NCI-H69 (cell line): ENCODE data around the gene ZNF362.
A peak's percentile ranks its signal among the peaks of the same experiment; 100 is the strongest.

Source experiments
- DNase-seq: peaks from one replicate; lab custom pipeline; 2025; lab: John Stamatoyannopoulos, UW

The ZNF362 gene

DNA sequence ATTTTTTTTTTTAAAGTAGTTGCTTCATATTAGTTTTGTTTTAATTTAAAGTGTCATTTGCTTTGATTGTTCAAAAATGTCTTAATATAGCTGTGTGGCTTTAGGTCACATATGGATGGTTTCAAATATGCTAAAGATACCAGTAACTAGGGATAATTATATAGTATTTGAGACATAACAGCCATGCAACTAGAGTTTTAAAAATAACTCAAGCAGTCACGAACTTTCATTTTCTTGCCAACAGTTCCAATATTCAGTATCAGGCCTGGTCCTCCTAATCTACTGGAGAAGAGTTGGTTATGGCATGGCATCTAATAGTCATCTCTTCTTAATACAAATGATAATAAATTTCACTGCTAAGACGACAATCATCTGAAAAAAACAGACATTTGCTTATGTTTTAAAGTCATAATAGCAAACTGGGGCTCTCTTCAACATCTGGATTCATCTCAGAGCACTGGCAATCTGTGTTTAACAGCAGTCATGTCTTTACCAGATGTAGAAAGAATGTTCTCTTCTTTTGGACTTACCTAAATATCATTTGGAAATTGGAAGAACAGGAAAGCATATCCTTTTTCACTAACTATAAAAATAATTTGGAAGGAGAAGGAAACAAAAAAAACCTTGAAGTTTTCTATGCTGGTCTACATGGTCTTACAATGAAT, 88.7 kb downstream of the ZNF362 start:
- no peak for DNase-seq

GRCh38 chr1:33346533-33346926, 90.2 kb downstream of the ZNF362 start:
- DNase-seq = no peak

- DNase-seq = peak; percentile 36
These were observed 90.8 kb downstream of the ZNF362 start for GRCh38 chr1:33346927-33347649.

DNA sequence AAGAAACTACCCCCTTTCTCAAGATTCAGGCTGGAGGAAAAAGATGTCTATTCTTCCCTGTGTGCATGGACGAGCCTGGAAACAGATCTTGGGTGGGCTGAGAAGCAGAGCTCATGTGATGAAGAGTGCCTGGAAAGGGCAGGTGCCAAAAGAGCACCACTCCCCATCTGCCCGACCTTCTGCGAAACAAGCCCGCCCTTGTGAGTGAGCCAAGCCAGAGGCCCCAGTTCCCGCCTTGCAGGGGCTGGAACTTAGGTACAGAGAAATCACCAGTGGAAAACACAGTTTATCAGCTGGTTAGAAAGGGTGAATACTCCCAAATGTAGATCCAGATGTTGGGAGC, 91.3 kb downstream of the ZNF362 start:
- DNase-seq = peak; percentile 9

DNA sequence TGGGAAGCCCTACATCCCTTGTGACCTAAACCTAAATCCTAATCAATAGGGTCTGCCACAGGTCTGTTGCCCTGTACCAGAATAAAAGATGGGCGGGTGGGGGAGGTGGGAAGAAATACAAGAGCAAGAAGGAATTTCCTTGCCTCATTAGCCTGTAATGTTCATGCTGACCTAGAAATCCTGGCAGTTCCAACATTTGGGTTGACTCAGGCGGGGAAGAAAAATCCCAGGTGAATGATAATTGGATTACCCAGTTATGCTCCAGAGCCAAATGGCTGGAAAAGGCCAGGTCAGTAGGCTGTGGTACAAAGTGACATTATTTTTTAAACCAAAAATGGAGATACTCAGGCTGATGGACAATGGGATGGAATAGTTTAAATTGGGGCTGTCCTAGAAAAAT, 91.9 kb downstream of the ZNF362 start:
- peak; percentile 10 for DNase-seq

DNA sequence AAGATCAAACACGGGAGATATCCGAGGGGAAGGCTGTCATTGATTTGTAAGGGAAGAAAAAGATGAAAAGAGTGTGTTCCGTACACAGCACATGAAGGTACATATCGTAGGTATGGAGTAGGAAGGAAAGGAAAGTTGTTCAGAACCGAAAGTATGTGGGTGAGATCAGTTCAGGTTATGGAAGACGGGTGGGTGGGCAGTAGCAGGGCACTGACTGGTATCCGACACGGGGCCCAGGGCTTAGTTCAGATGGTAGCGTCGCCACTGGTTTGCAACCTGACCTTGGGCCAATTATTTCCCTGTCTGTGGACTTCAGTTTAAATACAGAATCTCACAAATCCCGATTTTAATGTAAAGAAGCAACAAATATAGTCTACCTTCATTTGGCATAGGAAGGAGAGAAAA, 92.4 kb downstream of the ZNF362 start:
- no peak for DNase-seq

DNA sequence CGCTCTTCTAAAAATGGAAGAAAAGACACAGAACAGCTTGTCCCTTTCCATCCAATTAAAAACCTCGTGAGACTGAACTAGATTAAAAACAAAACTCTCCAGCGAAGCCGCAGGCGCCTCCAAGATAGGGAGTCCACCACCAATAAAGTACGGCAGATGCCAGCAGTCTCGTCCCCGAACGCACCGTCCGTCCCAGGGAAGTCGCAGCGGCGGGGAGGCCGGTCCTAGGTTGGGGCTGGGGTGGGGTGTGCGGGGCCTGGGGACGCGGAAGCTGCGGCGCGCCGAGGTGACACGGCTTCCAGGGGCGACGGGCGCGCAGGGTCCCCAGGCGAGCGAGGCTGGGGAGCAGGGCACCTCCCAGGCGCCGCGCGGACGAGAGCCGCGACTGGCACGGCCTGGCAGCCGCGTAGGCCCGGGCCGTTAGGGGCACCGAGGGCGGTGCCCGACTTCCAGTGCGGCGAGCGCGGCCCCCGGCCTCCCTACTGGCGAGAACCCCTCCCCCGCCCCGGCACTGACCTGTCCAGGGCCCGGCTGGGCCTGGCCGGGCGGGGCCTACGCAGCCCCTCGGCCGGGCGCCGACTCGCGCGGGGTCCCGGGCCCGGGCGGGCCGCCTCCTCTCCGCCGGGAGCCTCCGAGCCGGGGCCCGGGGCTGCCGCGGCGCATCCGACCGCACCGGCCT, 92.9 kb downstream of the ZNF362 start:
- DNase-seq = peak; percentile 49

GRCh38 chr1:33349778-33350610, 93.7 kb downstream of the ZNF362 start:
- DNase-seq = peak; percentile 91
